Activated T-cell treated with anti-CD3 and anti-CD28 coated beads for 4 hours (primary cell): ENCODE results near the gene CDH13.

ENCODE experiments used
- DNase-seq: peaks from one replicate; pipeline ENCODE4 v3.0.0-alpha.2; 2020

The CDH13 gene

GRCh38 chr16:83136924-83137323 is 510.2 kb downstream of the CDH13 start:
- no peak for DNase-seq

DNA sequence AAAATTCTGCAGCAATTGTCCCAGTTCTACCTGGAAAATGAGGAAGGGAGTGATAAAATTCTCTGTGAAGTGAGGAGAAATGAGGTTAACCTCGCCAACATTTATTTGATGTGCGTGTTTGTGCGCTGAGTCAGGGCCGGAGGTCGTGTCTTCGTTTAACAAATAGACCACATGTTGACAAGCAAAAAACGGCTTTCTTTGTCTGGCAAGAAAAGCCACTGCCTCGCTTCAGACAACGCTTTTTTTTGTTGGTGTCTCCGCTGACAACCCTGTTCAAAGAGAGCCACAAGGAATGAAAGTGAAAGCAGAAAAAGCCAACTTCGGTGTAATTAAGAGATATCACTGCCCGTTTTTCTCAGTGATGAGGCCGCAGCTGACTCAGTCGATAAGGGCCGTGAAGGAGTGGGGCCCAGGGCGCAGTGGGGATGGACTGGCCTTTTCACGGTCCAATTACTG is 510.6 kb downstream of the CDH13 start:
- no peak for DNase-seq

GRCh38 chr16:83137894-83138293 is 511.1 kb downstream of the CDH13 start:
- no peak for DNase-seq

DNA sequence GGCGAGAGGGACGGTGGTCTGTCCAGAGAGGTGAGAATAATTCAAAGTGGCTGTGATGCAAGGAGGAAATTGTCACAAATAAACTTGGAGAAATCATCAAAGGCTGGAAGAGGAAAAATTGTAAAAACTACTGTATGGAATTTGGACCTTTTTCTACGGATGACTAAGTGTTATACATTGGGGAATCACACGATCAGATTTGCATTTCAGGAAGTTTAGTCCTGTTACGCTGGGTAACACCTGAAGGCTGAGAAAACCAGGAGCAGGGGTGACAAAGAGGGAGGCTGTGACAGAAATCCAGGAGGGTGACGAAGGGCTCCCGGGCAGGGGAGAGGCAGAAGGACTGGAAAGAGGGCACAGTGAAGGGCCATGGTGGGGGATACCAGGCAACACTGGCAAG is 511.7 kb downstream of the CDH13 start:
- no peak for DNase-seq

DNA sequence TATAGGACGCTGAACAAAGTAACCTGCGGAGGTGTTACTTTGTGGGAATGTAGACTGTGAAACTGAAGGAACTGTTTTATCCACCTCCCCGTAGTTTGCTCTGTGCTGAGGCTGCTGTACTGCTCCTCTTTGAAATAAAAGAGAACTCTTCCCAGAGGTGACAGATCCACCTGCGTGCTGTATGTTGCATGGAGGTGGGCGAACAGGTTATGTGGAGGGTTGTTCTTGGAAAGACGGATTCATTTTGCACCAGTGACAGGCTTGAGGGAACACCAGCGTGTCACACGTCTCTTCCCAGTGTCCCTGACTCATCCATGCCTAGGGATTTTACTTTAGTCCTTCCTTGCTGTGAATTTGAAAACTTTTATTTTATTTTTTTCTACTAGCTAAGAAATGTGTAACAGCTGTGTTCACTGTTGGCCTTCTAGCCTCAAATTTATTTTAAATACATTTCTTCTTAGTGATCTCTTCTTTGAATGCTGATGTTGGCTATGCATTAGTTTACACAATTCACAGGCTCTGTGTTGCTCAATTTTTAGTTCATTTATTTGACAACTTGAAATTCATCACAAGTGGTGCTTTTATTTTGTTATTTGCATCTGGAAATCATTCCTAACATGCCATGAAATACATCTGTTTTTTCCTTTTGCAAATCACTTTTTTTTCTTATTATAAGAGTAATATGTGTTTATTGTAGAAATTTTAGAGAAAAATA is 512.4 kb downstream of the CDH13 start:
- DNase-seq: no peak

DNA sequence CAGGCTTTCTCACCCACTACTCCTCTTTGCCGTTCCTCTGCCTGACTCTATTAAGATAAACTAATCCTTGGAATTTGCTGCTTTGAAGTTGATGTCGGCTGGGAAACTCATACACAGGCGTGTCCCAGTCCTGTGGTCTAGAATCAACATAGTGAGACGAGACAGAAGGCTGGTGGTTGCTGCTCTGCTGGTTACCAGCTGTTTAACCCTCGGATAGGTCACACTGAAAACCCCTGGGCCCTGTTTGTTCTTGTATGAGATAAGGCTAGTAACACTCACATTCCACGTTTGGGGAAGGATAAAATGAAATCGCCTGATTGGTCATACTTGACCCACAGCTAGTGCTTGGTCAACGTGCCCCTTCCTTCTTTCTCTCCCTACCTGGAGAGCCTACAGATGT is 517.0 kb downstream of the CDH13 start:
- DNase-seq: no peak

- DNase-seq: no peak
Observed at GRCh38 chr16:83145297-83145696, 518.5 kb downstream of the CDH13 start.

GRCh38 chr16:83147244-83147643 is 520.5 kb downstream of the CDH13 start:
- DNase-seq: no peak

- DNase-seq: no peak
Observed at GRCh38 chr16:83158320-83158957, 531.7 kb downstream of the CDH13 start.

DNA sequence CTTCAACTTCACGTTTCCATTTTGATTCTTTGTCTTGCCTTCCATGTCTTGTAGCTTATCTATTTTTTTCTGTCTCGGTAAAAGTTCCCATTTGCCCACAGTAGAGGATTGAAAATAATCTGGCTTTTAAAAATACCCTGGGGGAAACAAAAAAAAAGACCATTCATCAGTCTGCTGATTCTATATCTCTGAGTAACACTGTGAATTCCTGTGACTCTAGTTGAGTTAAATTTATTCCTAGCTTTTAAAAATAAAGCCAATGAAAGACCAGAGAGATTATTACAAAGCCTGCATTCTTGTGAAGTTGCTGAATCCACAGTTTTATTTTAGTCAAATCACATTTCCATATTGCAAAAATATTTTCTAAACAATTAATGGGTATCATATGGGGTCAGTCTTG is 532.3 kb downstream of the CDH13 start:
- DNase-seq: no peak

DNA sequence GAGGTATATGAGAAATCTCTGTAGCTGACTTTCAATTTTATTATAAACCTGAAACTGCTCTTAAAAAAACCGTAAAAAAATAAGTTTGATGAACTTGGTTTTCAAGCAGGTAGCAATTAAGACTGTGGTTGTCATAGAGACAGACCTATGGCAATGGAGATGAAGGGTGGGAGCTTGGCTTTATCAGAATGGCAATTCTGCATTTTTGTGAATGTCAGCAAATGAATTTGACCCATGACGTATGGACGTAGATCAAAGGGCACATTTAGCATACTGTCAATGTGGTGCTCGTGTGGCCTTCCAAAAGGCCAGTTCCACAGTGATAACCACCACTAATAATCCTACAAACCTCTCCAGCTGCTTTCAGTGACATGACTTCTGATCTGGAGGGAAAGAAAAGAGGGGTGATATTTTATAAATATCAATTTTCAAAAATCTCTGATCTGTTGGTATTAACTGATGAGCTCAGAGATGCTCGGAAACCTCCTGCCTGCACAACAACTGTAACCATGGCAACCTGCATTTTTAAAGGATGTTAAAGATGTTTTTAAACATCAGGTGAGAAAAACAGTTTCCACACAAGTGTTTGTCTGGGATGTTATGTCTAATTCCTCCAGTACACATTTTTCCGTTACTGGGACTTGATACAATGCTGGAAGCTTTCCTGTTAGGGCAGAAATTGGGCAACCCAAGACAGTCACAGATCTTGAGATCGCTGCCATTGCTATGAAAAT is 533.7 kb downstream of the CDH13 start:
- no peak for DNase-seq

GRCh38 chr16:83162791-83163190 is 536.0 kb downstream of the CDH13 start:
- DNase-seq: no peak

DNA sequence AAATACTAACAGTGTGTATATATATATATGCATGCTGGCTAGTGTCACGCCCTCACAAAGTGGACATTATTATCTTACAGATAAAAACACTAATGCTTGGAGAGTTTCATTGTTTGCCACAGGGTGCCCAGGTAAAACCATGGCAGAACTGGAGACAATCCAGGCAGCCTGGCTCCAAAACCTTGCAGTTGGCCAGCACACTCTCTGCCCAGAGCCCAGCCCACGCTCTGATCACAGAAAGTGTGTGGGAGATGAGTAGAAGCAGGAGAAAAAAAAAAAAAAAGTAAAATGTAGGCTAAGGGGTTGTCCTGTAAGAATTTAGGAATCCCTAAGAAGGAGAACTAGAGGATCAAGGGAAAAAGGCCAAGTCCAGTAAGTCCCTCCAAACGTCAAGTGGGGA is 538.0 kb downstream of the CDH13 start:
- no peak for DNase-seq

GRCh38 chr16:83171396-83171795 is 544.6 kb downstream of the CDH13 start:
- DNase-seq: no peak

DNA sequence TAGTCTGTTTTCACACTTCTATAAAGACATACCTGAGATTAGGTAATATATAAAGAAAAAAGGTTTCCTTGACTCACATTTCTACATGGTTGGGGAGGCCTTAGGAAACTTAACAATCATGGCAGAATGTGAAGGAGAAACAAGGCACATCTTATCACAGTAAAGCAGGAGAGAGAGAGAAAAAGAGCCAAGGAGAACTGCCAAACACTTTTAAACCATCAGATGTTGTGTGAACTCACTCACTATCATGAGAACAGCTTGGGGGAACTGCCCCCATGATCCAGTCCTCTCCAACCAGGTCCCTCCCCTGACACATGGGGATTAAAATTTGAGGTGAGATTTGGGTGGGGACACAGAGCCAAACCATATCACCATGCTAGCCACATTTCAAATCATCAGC is 547.9 kb downstream of the CDH13 start:
- DNase-seq: no peak

- DNase-seq: no peak
Observed at GRCh38 chr16:83176802-83177201, 550.0 kb downstream of the CDH13 start.

GRCh38 chr16:83185902-83186301 is 559.1 kb downstream of the CDH13 start:
- no peak for DNase-seq

DNA sequence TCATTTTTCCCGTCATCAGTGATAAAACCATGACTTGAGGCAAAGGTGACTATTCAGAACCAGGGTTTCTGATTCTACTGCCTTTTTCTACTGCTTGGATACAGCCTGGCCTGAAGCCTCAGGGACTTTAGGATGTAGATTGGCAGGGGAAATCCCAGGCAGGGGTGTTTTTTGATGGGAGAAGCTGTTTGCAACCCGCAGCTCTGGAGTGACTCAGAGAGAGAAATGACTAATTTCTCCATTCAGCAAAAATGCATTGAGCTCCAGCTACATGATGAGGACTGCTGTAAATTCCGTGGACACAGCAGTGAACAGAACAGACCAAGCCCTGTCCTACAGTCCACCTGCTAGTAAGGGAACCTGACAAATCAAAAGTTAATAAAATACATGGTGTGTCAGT is 560.6 kb downstream of the CDH13 start:
- DNase-seq: no peak

DNA sequence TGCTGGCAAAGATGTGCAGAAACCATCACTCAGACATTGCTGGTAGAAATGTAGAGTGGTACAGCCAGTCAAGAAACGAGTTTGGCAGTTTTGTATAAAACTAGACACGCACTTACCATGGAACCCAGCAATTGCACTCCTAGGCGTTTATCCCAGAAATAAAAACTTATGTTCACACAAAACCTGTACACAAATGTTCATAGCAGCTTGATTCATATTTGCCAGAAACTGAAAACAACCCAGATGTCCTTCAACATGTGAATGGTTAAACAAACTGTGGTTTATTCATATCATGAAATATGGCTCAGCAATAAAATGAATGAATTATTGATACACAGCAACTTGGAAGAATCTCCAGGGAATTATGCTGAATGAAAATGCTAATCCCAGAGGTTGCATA is 570.0 kb downstream of the CDH13 start:
- DNase-seq: no peak

DNA sequence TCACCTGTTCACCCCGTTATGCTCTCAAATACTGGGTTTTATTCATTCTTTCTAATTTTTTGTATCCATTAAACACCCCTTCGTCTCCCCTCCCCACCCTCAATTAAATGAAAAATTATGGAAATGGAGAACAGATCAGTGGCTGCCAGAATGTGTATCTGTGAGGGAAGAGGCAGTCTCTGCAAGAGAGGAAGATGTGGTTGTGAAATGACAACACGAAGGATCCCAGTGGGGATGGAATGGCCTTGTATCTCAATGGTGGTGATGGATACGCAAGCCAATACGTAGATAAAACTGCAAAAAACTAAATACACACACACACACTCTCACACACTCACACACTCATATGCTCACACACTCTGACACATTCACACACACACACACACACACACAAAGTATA is 570.7 kb downstream of the CDH13 start:
- DNase-seq: no peak

- no peak for DNase-seq
Observed at GRCh38 chr16:83198977-83199376, 572.2 kb downstream of the CDH13 start.

- no peak for DNase-seq
Observed at GRCh38 chr16:83200005-83200779, 573.4 kb downstream of the CDH13 start.

DNA sequence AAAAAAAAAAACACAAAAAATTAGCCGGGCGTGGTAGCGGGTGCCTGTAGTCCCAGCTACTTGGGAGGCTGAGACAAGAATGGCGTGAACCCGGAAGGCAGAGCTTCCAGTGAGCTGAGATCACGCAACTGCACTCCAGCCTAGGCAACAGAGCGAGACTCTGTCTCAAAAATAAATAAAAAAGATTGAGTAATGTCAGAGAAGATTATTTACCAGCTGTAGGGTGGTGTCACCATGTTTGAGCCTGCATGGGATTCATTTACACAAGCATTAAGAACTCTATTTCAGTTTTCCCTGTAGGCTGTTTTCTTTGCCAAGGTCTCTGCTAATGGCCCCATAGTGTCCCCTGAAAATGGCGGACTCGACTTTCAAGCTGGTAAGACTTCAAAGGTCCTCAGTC is 575.0 kb downstream of the CDH13 start:
- no peak for DNase-seq
